T47D (cell line): ENCODE measurements around the gene SSR2.
"Not testable (repeated sequence)": the region's sequence is repeated elsewhere in the genome, so short reads cannot be mapped to it uniquely, and the experiment has no call there.

Source experiments
- DNase-seq, 2 experiments: peaks; one replicate each; pipeline versions ENCODE4 v3.0.0 to v3.0.0-alpha.2; 2011 to 2012; ENCODE audit warnings: low read depth in 1 of 2, low spot score in 1 of 2
- JUND ChIP-seq: IDR thresholded peaks from 2 replicates; pipeline ENCODE4 v1.6.1; 2012; ENCODE audit warnings: low read depth
- in situ Hi-C: cut with HindIII; loops from 2 replicates; pipeline ENCODE4 v1.10.0; 2016; ENCODE audit warnings: low sequenced_read_pairs, low pct_unique_long_range_greater_than_20kb

SSR2 gene

GRCh38 chr1:156054500-156055280 lies 33.9 kb upstream of the SSR2 start, which contains the start of gene LAMTOR2:
LAMTOR2 (plus strand) TSS chr1:156054782; CDS start chr1:156054890, 108 bp downstream.
- no peak for TF ChIP-seq JUND
- peak; percentile 97 to 99 for DNase-seq
- in situ Hi-C loops: no loop called here

GRCh38 chr1:156053768-156054499 lies 33.2 kb upstream of the SSR2 start, which contains the start of gene UBQLN4:
UBQLN4 (minus strand) TSS chr1:156053798; CDS start chr1:156053701, 97 bp downstream.
- in situ Hi-C loops: no loop called here
- TF ChIP-seq JUND: no peak
- peak; percentile 82 to 93 for DNase-seq

GRCh38 chr1:156052862-156053767 lies 32.4 kb upstream of the SSR2 start:
- DNase-seq: peak; percentile 63 to 81
- no peak for TF ChIP-seq JUND
- in situ Hi-C loops: no loop called here

GRCh38 chr1:156051011-156051725 lies 30.4 kb upstream of the SSR2 start:
- in situ Hi-C loops: no loop called here
- DNase-seq: peak in 1 of 2 experiments; percentile 34
- TF ChIP-seq JUND: no peak

GRCh38 chr1:156050376-156050775 lies 29.6 kb upstream of the SSR2 start:
- no peak for DNase-seq
- TF ChIP-seq JUND: no peak
- in situ Hi-C loops: no loop called here

- in situ Hi-C loops: no loop called here
- peak in 1 of 2 experiments; percentile 51 for DNase-seq
- no peak for TF ChIP-seq JUND
Measured at GRCh38 chr1:156048663-156049258, 28.0 kb upstream of the SSR2 start.

GRCh38 chr1:156045076-156045475 lies 24.3 kb upstream of the SSR2 start:
- no peak for DNase-seq
- TF ChIP-seq JUND: no peak
- in situ Hi-C loops: no loop called here

GRCh38 chr1:156042828-156043227 lies 22.1 kb upstream of the SSR2 start:
- no peak for TF ChIP-seq JUND
- DNase-seq: no peak
- in situ Hi-C loops: no loop called here

GRCh38 chr1:156034991-156035390 lies 14.2 kb upstream of the SSR2 start:
- DNase-seq, in situ Hi-C loops: not testable (repeated sequence)

- in situ Hi-C loops: no loop called here
- no peak for TF ChIP-seq JUND
- no peak for DNase-seq
Measured at GRCh38 chr1:156033011-156033410, 12.3 kb upstream of the SSR2 start.

GRCh38 chr1:156026588-156026987 lies 5.8 kb upstream of the SSR2 start:
- no peak for TF ChIP-seq JUND
- in situ Hi-C loops: no loop called here
- no peak for DNase-seq
